ENCODE measurements around the gene ATP2A3. TPM values are rescaled to one million over a fixed set of nuclear protein-coding genes. Genes with fewer than 3 reads are reported as not detected.

ATP2A3 gene
- total RNA-seq, 1 donor from 2014 or later, result 1.7 TPM

DNA sequence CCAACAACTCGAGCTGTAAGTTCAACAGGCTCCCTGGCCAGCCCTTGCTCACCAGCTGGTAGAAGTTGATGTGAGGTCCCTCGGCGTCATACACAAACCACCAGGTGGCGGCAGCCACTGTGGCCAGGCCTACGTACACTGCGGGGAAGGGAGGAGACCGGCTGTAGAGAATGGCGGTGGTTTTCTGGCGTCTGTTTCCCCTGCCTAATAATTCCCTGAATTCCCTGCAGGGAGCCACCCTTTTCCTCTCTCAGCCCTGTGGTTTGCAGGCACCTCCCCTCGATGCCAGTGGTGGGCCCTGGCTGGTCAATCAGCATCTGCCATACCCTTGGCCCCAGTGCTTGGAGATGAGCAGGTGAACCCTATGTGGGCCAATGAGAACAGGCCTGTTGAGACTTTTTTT lies 29.1 kb downstream of the ATP2A3 start:
- H3K36me3 Mint-ChIP-seq (ENCODE audit: low read depth), result peaks cover 3% of the 10 kb centered on the region
- H3K27ac Mint-ChIP-seq (ENCODE audit: unreplicated experiment), result no peak overlapping the region
- DNase-seq (ENCODE audit: low spot score), result no peak
- no peaks in the 10 kb centered on the region for H3K9me3 Mint-ChIP-seq (ENCODE audit: low read depth)
- H3K4me1 Mint-ChIP-seq (ENCODE audit: low read depth), result peaks cover 6% of the 10 kb centered on the region
- H3K27me3 Mint-ChIP-seq (ENCODE audit: low read depth), result no peaks in the 10 kb centered on the region
- peak; percentile 81 for TF ChIP-seq CTCF (IDR thresholded peaks at IDR 0.05)
- no peak overlapping the region for H3K4me3 Mint-ChIP-seq (ENCODE audit: unreplicated experiment)

- H3K27me3 Mint-ChIP-seq (ENCODE audit: low read depth), result peaks cover 6% of the 10 kb centered on the region
- no peak for TF ChIP-seq CTCF (IDR thresholded peaks at IDR 0.05)
- H3K4me1 Mint-ChIP-seq (ENCODE audit: low read depth), result peaks cover 15% of the 10 kb centered on the region
- no peaks in the 10 kb centered on the region for H3K9me3 Mint-ChIP-seq (ENCODE audit: low read depth)
- H3K36me3 Mint-ChIP-seq (ENCODE audit: low read depth), result no peaks in the 10 kb centered on the region
- H3K4me3 Mint-ChIP-seq (ENCODE audit: unreplicated experiment), result no peak overlapping the region
- H3K27ac Mint-ChIP-seq (ENCODE audit: unreplicated experiment), result no peak overlapping the region
- DNase-seq (ENCODE audit: low spot score), result no peak
Measured at GRCh38 chr17:3929764-3930163, 34.5 kb downstream of the ATP2A3 start.

DNA sequence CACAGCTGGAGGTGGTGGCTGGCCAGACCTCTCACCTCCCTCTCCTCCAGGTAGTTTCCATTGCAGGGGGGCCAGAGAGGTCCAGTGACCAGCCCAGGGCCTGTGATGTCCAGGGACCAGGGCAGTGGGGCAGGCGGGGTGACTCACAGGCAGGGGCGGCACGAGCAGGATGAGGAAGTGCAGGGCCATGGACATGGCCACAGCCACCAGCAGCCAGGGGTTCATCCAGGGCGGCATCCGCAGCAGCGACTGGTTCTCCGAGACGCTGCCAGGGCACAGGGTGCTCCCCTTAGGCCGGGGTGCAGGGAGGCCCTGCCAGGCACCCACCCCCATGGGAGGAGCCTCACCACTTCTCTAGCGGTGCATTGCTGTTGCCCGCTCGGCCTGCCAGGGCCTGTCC lies 35.1 kb downstream of the ATP2A3 start:
- no peak overlapping the region for H3K27ac Mint-ChIP-seq (ENCODE audit: unreplicated experiment)
- H3K36me3 Mint-ChIP-seq (ENCODE audit: low read depth), result no peaks in the 10 kb centered on the region
- peak; percentile 88 for DNase-seq (ENCODE audit: low spot score)
- no peaks in the 10 kb centered on the region for H3K9me3 Mint-ChIP-seq (ENCODE audit: low read depth)
- H3K27me3 Mint-ChIP-seq (ENCODE audit: low read depth), result peaks cover 6% of the 10 kb centered on the region
- TF ChIP-seq CTCF (IDR thresholded peaks at IDR 0.05), result no peak
- no peak overlapping the region for H3K4me3 Mint-ChIP-seq (ENCODE audit: unreplicated experiment)
- H3K4me1 Mint-ChIP-seq (ENCODE audit: low read depth), result peaks cover 15% of the 10 kb centered on the region

GRCh38 chr17:3928406-3928805 lies 35.8 kb downstream of the ATP2A3 start:
- no peak for DNase-seq (ENCODE audit: low spot score)
- peaks cover 15% of the 10 kb centered on the region for H3K4me1 Mint-ChIP-seq (ENCODE audit: low read depth)
- H3K36me3 Mint-ChIP-seq (ENCODE audit: low read depth), result no peaks in the 10 kb centered on the region
- peaks cover 8% of the 10 kb centered on the region for H3K27me3 Mint-ChIP-seq (ENCODE audit: low read depth)
- TF ChIP-seq CTCF (IDR thresholded peaks at IDR 0.05), result no peak
- no peaks in the 10 kb centered on the region for H3K9me3 Mint-ChIP-seq (ENCODE audit: low read depth)
- H3K4me3 Mint-ChIP-seq (ENCODE audit: unreplicated experiment), result no peak overlapping the region
- H3K27ac Mint-ChIP-seq (ENCODE audit: unreplicated experiment), result no peak overlapping the region

DNA sequence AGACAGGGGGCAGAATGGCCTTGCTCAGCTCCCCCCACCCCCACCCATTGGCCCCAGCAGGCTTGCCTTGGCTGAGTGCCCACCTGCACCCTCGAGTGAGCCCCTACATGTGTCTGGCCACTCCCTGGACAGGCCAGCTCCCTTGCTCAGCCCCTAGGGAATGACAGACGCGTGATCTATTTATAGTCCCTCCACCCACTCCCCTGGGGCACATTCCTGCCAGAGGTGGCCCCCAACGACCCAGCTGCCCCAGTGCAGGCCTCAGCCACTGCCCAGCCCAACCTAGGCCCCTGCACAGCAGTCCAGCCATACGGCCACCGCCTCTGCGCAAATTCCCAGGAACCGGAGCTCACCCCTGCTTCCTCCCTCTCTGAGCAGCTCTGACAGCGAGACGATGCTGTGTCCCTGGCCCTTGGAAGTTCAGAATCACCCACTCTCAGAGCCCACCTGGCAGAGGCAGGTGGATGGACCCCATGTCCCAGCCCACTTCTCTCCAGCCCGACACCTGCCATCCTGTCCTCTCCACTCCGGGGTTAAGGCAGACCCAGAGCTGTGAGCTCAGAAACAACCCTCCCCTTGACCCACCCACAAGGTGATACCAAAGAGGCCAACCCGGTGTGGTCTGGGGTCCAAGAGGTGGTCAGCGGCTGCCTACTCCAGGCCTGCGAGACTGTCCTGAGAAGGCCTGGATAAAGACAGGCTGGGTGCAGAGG lies 36.5 kb downstream of the ATP2A3 start:
- no peak overlapping the region for H3K27ac Mint-ChIP-seq (ENCODE audit: unreplicated experiment)
- DNase-seq (ENCODE audit: low spot score), result no peak

More for the DNA sequence above, 36.5 kb downstream of the ATP2A3 start:
- no peaks in the 10 kb centered on the region for H3K36me3 Mint-ChIP-seq (ENCODE audit: low read depth)
- TF ChIP-seq CTCF (IDR thresholded peaks at IDR 0.05), result no peak
- no peak overlapping the region for H3K4me3 Mint-ChIP-seq (ENCODE audit: unreplicated experiment)
- H3K27me3 Mint-ChIP-seq (ENCODE audit: low read depth), result peaks cover 8% of the 10 kb centered on the region
- no peaks in the 10 kb centered on the region for H3K9me3 Mint-ChIP-seq (ENCODE audit: low read depth)
- H3K4me1 Mint-ChIP-seq (ENCODE audit: low read depth), result peaks cover 15% of the 10 kb centered on the region
